GM12878 (cell line): Measurements from ENCODE around the gene CNNM3.

Experiments
- MEF2A ChIP-seq: IDR thresholded peaks from 2 replicates; pipeline ENCODE4 v1.6.1; 2011; ENCODE audit warnings: low read depth, mild to moderate bottlenecking, low read length, moderate library complexity; ENCODE audit not compliant: insufficient read depth
- TF ChIP-seq, protein P1 (sequence below), 3 experiments: IDR thresholded peaks in 2 of 3; conservative IDR thresholded peaks in 1 of 3; 2 replicates each; pipeline ENCODE4 v1.5.1; 2011; ENCODE audit warnings: low read depth in 3 of 3, low read length in 3 of 3, mild to moderate bottlenecking in 3 of 3, control low read depth in 2 of 3, moderate library complexity in 2 of 3, inconsistent platforms in 1 of 3, mixed read lengths in 1 of 3; ENCODE audit not compliant: control insufficient read depth in 2 of 3, insufficient read depth in 1 of 3; ENCODE audit errors: extremely low read depth in 1 of 3

DNA sequence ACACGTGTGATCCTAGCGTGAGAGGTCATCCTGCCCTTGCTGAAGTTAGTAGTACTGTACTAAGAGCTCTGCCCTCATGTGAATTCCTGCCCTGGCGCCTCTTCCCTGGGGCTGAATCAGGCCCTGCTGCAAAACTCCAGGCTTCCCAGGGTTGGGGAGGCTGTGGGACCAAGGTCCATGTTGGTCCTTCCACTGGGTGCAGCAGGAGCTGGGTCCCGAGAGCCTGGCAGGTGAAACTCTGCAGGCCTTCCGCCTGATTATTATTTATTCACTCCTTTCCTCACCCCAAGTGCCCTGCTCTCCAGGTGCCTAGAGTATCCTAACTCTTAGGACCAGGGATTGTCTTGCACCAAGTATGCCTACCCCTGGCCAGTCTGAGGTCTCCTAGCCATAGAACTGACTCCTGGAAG lies 5.3 kb upstream of the CNNM3 start:
- TF ChIP-seq, protein P1, sequence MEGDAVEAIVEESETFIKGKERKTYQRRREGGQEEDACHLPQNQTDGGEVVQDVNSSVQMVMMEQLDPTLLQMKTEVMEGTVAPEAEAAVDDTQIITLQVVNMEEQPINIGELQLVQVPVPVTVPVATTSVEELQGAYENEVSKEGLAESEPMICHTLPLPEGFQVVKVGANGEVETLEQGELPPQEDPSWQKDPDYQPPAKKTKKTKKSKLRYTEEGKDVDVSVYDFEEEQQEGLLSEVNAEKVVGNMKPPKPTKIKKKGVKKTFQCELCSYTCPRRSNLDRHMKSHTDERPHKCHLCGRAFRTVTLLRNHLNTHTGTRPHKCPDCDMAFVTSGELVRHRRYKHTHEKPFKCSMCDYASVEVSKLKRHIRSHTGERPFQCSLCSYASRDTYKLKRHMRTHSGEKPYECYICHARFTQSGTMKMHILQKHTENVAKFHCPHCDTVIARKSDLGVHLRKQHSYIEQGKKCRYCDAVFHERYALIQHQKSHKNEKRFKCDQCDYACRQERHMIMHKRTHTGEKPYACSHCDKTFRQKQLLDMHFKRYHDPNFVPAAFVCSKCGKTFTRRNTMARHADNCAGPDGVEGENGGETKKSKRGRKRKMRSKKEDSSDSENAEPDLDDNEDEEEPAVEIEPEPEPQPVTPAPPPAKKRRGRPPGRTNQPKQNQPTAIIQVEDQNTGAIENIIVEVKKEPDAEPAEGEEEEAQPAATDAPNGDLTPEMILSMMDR (IDR thresholded peaks at IDR 0.05 in 2 of 3, conservative IDR thresholded peaks at IDR 0.05 in 1 of 3; ENCODE audit: control insufficient read depth in 2 of 3, extremely low read depth in 1 of 3, insufficient read depth in 1 of 3, low read depth in 3 of 3, low read length in 3 of 3), result no peak
- no peak for TF ChIP-seq MEF2A
